GM23248 (cell line): ENCODE data around the gene ABHD16A. TPM values are rescaled to one million over a fixed set of nuclear protein-coding genes. Genes with fewer than 3 reads are reported as not detected.

Experiments
- DNase-seq: peaks from one replicate; pipeline ENCODE4 v3.0.0-alpha.2; 2015
- H2AFZ ChIP-seq: fragments of 200-600 bp; sonication (generic); 2 replicates; pipeline ENCODE4 v1.6.1; 2016; ENCODE audit warnings: antibody characterized with exemption
- H3F3A ChIP-seq: fragments of 200-600 bp; sonication (generic); 2 replicates; pipeline ENCODE4 v1.6.1; 2016; ENCODE audit warnings: mild to moderate bottlenecking, antibody characterized with exemption, mixed run types; ENCODE audit not compliant: insufficient read depth
- H3K27ac ChIP-seq: fragments of 200-600 bp; sonication (generic); 2 replicates; pipeline ENCODE4 v1.5.1; 2016; ENCODE audit warnings: mild to moderate bottlenecking
- H3K27me3 ChIP-seq: fragments of 200-600 bp; sonication (generic); replicated peaks from 2 replicates; pipeline ENCODE4 v1.6.1; 2016; ENCODE audit warnings: mild to moderate bottlenecking; ENCODE audit not compliant: insufficient read depth
- H3K36me3 ChIP-seq: fragments of 200-600 bp; sonication (generic); 2 replicates; pipeline ENCODE4 v1.6.1; 2016; ENCODE audit warnings: low read depth, mild to moderate bottlenecking
- H3K4me1 ChIP-seq: fragments of 200-600 bp; sonication (generic); 2 replicates; pipeline ENCODE4 v1.6.1; 2016; ENCODE audit warnings: mild to moderate bottlenecking; ENCODE audit not compliant: insufficient read depth
- H3K4me2 ChIP-seq: fragments of 200-600 bp; sonication (generic); one replicate; pipeline ENCODE4 v1.6.1; 2016; ENCODE audit warnings: mild to moderate bottlenecking; ENCODE audit not compliant: unreplicated experiment
- H3K4me3 ChIP-seq: fragments of 200-600 bp; sonication (generic); 2 replicates; pipeline ENCODE4 v1.5.1; 2016; ENCODE audit warnings: mild to moderate bottlenecking
- H3K79me2 ChIP-seq: fragments of 200-600 bp; sonication (generic); 2 replicates; pipeline ENCODE4 v1.6.1; 2016; ENCODE audit warnings: mild to moderate bottlenecking; ENCODE audit not compliant: insufficient read depth
- H3K9ac ChIP-seq: fragments of 200-600 bp; sonication (generic); 2 replicates; pipeline ENCODE4 v1.6.1; 2016; ENCODE audit warnings: mild to moderate bottlenecking
- H3K9me2 ChIP-seq: fragments of 200-600 bp; sonication (generic); 2 replicates; pipeline ENCODE4 v1.6.1; 2016; ENCODE audit warnings: mixed run types, mild to moderate bottlenecking, moderate library complexity; ENCODE audit not compliant: insufficient read depth
- H3K9me3 ChIP-seq: fragments of 200-600 bp; sonication (generic); one replicate; pipeline ENCODE4 v1.6.1; 2017; ENCODE audit warnings: low read depth
- H4K20me1 ChIP-seq: fragments of 200-600 bp; sonication (generic); 2 replicates; pipeline ENCODE4 v1.6.0; 2016; ENCODE audit not compliant: insufficient read depth
- EZH2 ChIP-seq: fragments of 200-600 bp; sonication (generic); IDR thresholded peaks from 2 replicates; pipeline ENCODE4 v1.6.1; 2018; ENCODE audit warnings: antibody characterized with exemption, mild to moderate bottlenecking; ENCODE audit not compliant: insufficient read depth, poor library complexity, severe bottlenecking
- EZH2phosphoT487 ChIP-seq: fragments of 200-600 bp; sonication (generic); IDR thresholded peaks from 2 replicates; pipeline ENCODE4 v1.6.1; 2018; ENCODE audit warnings: antibody characterized with exemption, moderate library complexity, mild to moderate bottlenecking, low read depth; ENCODE audit not compliant: insufficient read depth
- WGBS, 2 experiments: methylation state at CpG; one replicate each; pipeline ENCODE4 v1.1.6; 2015 to 2017; ENCODE audit warnings: low lambda C conversion rate in 2 of 2, low coverage in 1 of 2; ENCODE audit errors: missing lambda C conversion rate in 2 of 2; 5-methylcytosine and 5-hydroxymethylcytosine counted together
- in situ Hi-C: fragments of 300-500 bp; cut with MboI; formaldehyde crosslinking; loops from 2 replicates; pipeline ENCODE4 v1.15.0; 2020
- polyA plus RNA-seq: library from polyadenylated mRNA; unstranded; fragments of >200 nt; fragmentation: Nextera tagmentation; extraction: Ambion mirVana; gene quantifications from 2 replicates; pipeline ENCODE4 v1.2.1, GENCODE V29; 2016
- total RNA-seq: library from RNA; depleted of rRNA; stranded (reverse); fragments of >200 nt; shearing (Covaris generic); gene quantifications from 2 replicates; pipeline ENCODE4 v1.2.3, GENCODE V29; 2014

Gene ABHD16A
- total and polyA plus RNA-seq, 2 experiments from 2014 or later = 48.0 to 54.0 TPM

- Histone ChIP-seq H3K4me3 (no peak overlapping the region), H3K4me2 (no peak overlapping the region), H3K9me2 (no peaks in the 10 kb centered on the region), H3K79me2 (no peaks in the 10 kb centered on the region), H3K4me1 (peaks cover 9% of the 10 kb centered on the region; the same call in 1 of the 2 replicates), H3F3A (peaks cover 35% of the 10 kb centered on the region), H3K36me3 (no peaks in the 10 kb centered on the region), H3K9ac (no peak overlapping the region), H3K27me3 (no peaks in the 10 kb centered on the region), H4K20me1 (no peaks in the 10 kb centered on the region), H2AFZ (no peak overlapping the region), H3K27ac (no peak overlapping the region), H3K9me3 (no peaks in the 10 kb centered on the region)
- in situ Hi-C loops = no loop called here
- no peak for DNase-seq
- 69 to 79% methylated on average over 8 of the region's 8 CpGs for WGBS, 2 experiments
- TF ChIP-seq EZH2phosphoT487 = no peak
- TF ChIP-seq EZH2 = no peak
Observed at GRCh38 chr6:31677955-31678354, 25.2 kb downstream of the ABHD16A start.

- peaks cover 5% of the 10 kb centered on the region; the same call in 1 of the 2 replicates for H3K36me3 ChIP-seq
- H2AFZ ChIP-seq = peak overlapping the region; percentile 45
- H4K20me1 ChIP-seq = no peaks in the 10 kb centered on the region
- H3K4me1 ChIP-seq = peaks cover 9% of the 10 kb centered on the region; the same call in 1 of the 2 replicates
- no peak overlapping the region for H3K4me2 ChIP-seq
- no peaks in the 10 kb centered on the region for H3K27me3 ChIP-seq
- H3K9me2 ChIP-seq = no peaks in the 10 kb centered on the region
- H3K9me3 ChIP-seq = no peaks in the 10 kb centered on the region
- H3K9ac ChIP-seq = no peak overlapping the region
- no peak overlapping the region for H3K27ac ChIP-seq
- H3K4me3 ChIP-seq = no peak overlapping the region
- peaks cover 36% of the 10 kb centered on the region for H3F3A ChIP-seq
- TF ChIP-seq EZH2phosphoT487 (no peak), EZH2 (no peak)
- peak; percentile 36 for DNase-seq
- in situ Hi-C loops = no loop called here
- WGBS, 2 experiments = 10 to 21% methylated on average over 6 of the region's 6 CpGs
- no peaks in the 10 kb centered on the region for H3K79me2 ChIP-seq
Observed at GRCh38 chr6:31676904-31677303, 26.2 kb downstream of the ABHD16A start.

GRCh38 chr6:31676322-31676903 is 26.7 kb downstream of the ABHD16A start:
- Histone ChIP-seq H2AFZ (peak overlapping the region; percentile 45; the same call in 1 of the 2 replicates), H3K79me2 (no peaks in the 10 kb centered on the region), H3K9me3 (no peaks in the 10 kb centered on the region), H3K4me2 (no peak overlapping the region), H3K36me3 (peaks cover 7% of the 10 kb centered on the region; the same call in 1 of the 2 replicates), H3K4me3 (no peak overlapping the region), H3K27ac (no peak overlapping the region), H3K4me1 (peaks cover 4% of the 10 kb centered on the region; the same call in 1 of the 2 replicates), H4K20me1 (no peaks in the 10 kb centered on the region), H3K27me3 (no peaks in the 10 kb centered on the region), H3K9me2 (no peaks in the 10 kb centered on the region), H3K9ac (no peak overlapping the region), H3F3A (peaks cover 32% of the 10 kb centered on the region)
- DNase-seq = no peak
- TF ChIP-seq EZH2 = no peak
- TF ChIP-seq EZH2phosphoT487 = no peak
- in situ Hi-C loops = no loop called here
- WGBS, 2 experiments = 88 to 89% methylated on average over 4 of the region's 4 CpGs

GRCh38 chr6:31669676-31670075 is 33.4 kb downstream of the ABHD16A start, which contains the start of gene LY6G5B:
LY6G5B (plus strand) TSS chr6:31669976; CDS start chr6:31670951, 975 bp downstream.
- peaks cover 49% of the 10 kb centered on the region for H3K79me2 ChIP-seq
- H3K4me3 ChIP-seq = no peak within 1 kb of the TSS
- H3K4me1 ChIP-seq = peaks cover 6% of the 10 kb centered on the region; the same call in 1 of the 2 replicates
- no peak within 1 kb of the TSS for H2AFZ ChIP-seq
- H3K27me3 ChIP-seq = no peaks in the 10 kb centered on the region
- H3K9me3 ChIP-seq = no peaks in the 10 kb centered on the region
- no peaks in the 10 kb centered on the region for H3K9me2 ChIP-seq
- peaks cover 28% of the 10 kb centered on the region for H3K36me3 ChIP-seq
- no peak within 1 kb of the TSS for H3K4me2 ChIP-seq
- peaks cover 22% of the 10 kb centered on the region for H3F3A ChIP-seq
- peak within 1 kb of the TSS; percentile 93; the same call in 1 of the 2 replicates for H3K9ac ChIP-seq
- DNase-seq = no peak
- no peak for TF ChIP-seq EZH2phosphoT487
- no peak for TF ChIP-seq EZH2
- 81% methylated on average over 8 of the region's 8 CpGs for WGBS, 2 experiments
- in situ Hi-C loops = no loop called here
- no peak within 1 kb of the TSS for H3K27ac ChIP-seq
- no peaks in the 10 kb centered on the region for H4K20me1 ChIP-seq
